H1 (cell line): ENCODE results near the gene SCN1B. TPM values are rescaled to one million over a fixed set of nuclear protein-coding genes. Genes with fewer than 3 reads are reported as not detected.

Source experiments
- CTCF ChIA-PET: fragments of 300-600 bp; sonication (Branson Sonifier 250); formaldehyde crosslinking; loops from one replicate; lab custom pipeline; 2021; ENCODE audit not compliant: partially characterized antibody; lab: Charles Lee
- POLR2A ChIA-PET: fragments of 300-600 bp; sonication (Branson Sonifier 250); formaldehyde crosslinking; loops from one replicate; lab custom pipeline; 2021; ENCODE audit warnings: inconsistent platforms; ENCODE audit not compliant: partially characterized antibody; lab: Charles Lee
- DNase-seq, 2 experiments: peaks; one replicate each; pipeline versions ENCODE4 v3.0.0 to v3.0.0-alpha.2; 2010 to 2022; ENCODE audit warnings: low spot score in 2 of 2, low read depth in 1 of 2, mixed read lengths in 1 of 2
- FAIRE-seq: peaks from 2 replicates; lab custom pipeline; 2011; peaks lifted over from hg19 to GRCh38; lab: Jason Lieb, UNC
- H2AFZ ChIP-seq: 2 replicates; pipeline ENCODE4 v1.8.1; 2012; ENCODE audit warnings: low read length, inconsistent platforms
- H2AK5ac ChIP-seq: 2 replicates; pipeline ENCODE4 v1.6.1; 2013; ENCODE audit warnings: low read depth, low read length
- H2BK120ac ChIP-seq: replicated peaks from 2 replicates; pipeline ENCODE3; 2013; ENCODE audit warnings: low read depth, low read length, inconsistent platforms
- H2BK12ac ChIP-seq: 2 replicates; pipeline ENCODE4 v1.6.1; 2013; ENCODE audit warnings: low read depth, low read length
- H2BK15ac ChIP-seq: 2 replicates; pipeline ENCODE4 v1.6.1; 2013; ENCODE audit warnings: low read length
- H2BK20ac ChIP-seq: 2 replicates; pipeline ENCODE4 v1.6.1; 2013; ENCODE audit warnings: low read length
- H2BK5ac ChIP-seq: 2 replicates; pipeline ENCODE4 v1.6.1; 2013; ENCODE audit warnings: low read depth, low read length
- H3K14ac ChIP-seq: 2 replicates; pipeline ENCODE4 v1.6.1; 2013; ENCODE audit warnings: inconsistent platforms; ENCODE audit not compliant: insufficient read length
- H3K18ac ChIP-seq: 2 replicates; pipeline ENCODE4 v1.6.1; 2013; ENCODE audit warnings: low read length; ENCODE audit errors: extremely low read depth
- H3K23ac ChIP-seq: 2 replicates; pipeline ENCODE4 v1.6.1; 2013; ENCODE audit warnings: inconsistent platforms; ENCODE audit not compliant: insufficient read length
- H3K23me2 ChIP-seq: 2 replicates; pipeline ENCODE4 v1.6.1; 2013; ENCODE audit warnings: low read depth, low read length
- H3K27ac ChIP-seq: 2 replicates; pipeline ENCODE4 v1.6.1; 2011; ENCODE audit warnings: low read depth, low read length, inconsistent platforms
- H3K27me3 ChIP-seq, 4 experiments: replicated peaks in 1 of 4; 1 replicate in 1 of 4; 2 replicates in 3 of 4; pipeline versions ENCODE4 v1.6.1 to v1.8.1; 2011 to 2013; ENCODE audit warnings: low read length in 3 of 4, mild to moderate bottlenecking in 3 of 4, inconsistent platforms in 2 of 4, mixed read lengths in 2 of 4, moderate library complexity in 1 of 4; ENCODE audit not compliant: control insufficient read depth in 3 of 4, insufficient read depth in 3 of 4; ENCODE audit errors: extremely low read depth in 1 of 4
- H3K36me3 ChIP-seq, 4 experiments: 2 replicates each; pipeline versions ENCODE4 v1.6.1 to v1.8.1; 2011 to 2013; ENCODE audit warnings: mild to moderate bottlenecking in 4 of 4, low read length in 3 of 4, moderate library complexity in 2 of 4, control low read depth in 1 of 4, inconsistent platforms in 1 of 4; ENCODE audit not compliant: insufficient read depth in 4 of 4, control insufficient read depth in 2 of 4
- H3K4ac ChIP-seq: replicated peaks from 2 replicates; pipeline ENCODE3; 2013; ENCODE audit warnings: low read length, low read depth, mixed read lengths, inconsistent platforms; ENCODE audit not compliant: insufficient read length
- H3K4me1 ChIP-seq, 4 experiments: replicated peaks in 1 of 4; 1 replicate in 1 of 4; 2 replicates in 3 of 4; pipeline versions ENCODE4 v1.6.1 to v1.8.1; 2011 to 2013; ENCODE audit warnings: low read length in 3 of 4, inconsistent platforms in 2 of 4, mixed read lengths in 1 of 4; ENCODE audit not compliant: insufficient read depth in 4 of 4, control insufficient read depth in 3 of 4
- H3K4me2 ChIP-seq, 2 experiments: 2 replicates each; pipeline versions ENCODE4 v1.6.1 to v1.8.1; 2011 to 2013; ENCODE audit warnings: low read depth in 2 of 2, low read length in 2 of 2, control low read depth in 1 of 2, inconsistent platforms in 1 of 2, mild to moderate bottlenecking in 1 of 2; ENCODE audit not compliant: insufficient read depth in 1 of 2
- H3K4me3 ChIP-seq, 4 experiments: fragments of 200-600, 300-600 bp in 1 of 4; sonication (generic), shearing (Covaris generic), sonication (Bioruptor Twin) in 1 of 4; 2 replicates each; pipeline versions ENCODE4 v1.5.1 to v1.8.1; 2011 to 2016; ENCODE audit warnings: low read length in 4 of 4, low read depth in 3 of 4, control low read depth in 2 of 4, inconsistent platforms in 2 of 4, mild to moderate bottlenecking in 2 of 4, mixed read lengths in 1 of 4, moderate library complexity in 1 of 4; ENCODE audit not compliant: insufficient read depth in 2 of 4; ENCODE audit errors: extremely low read depth in 1 of 4
- H3K56ac ChIP-seq: replicated peaks from 2 replicates; pipeline ENCODE3; 2013; ENCODE audit warnings: low read depth, mild to moderate bottlenecking, mixed read lengths, low read length, inconsistent platforms; ENCODE audit not compliant: insufficient read length
- H3K79me1 ChIP-seq: 2 replicates; pipeline ENCODE4 v1.6.1; 2013; ENCODE audit warnings: low read depth, low read length, control low read depth
- H3K79me2 ChIP-seq, 2 experiments: 2 replicates each; pipeline versions ENCODE4 v1.6.1 to v1.8.1; 2012 to 2013; ENCODE audit warnings: low read length in 2 of 2, mild to moderate bottlenecking in 2 of 2, inconsistent platforms in 1 of 2; ENCODE audit not compliant: insufficient read depth in 2 of 2, control insufficient read depth in 1 of 2
- H3K9ac ChIP-seq, 4 experiments: replicated peaks in 1 of 4; 1 replicate in 1 of 4; 2 replicates in 3 of 4; pipeline versions ENCODE4 v1.6.1 to v1.8.1; 2011 to 2013; ENCODE audit warnings: low read depth in 3 of 4, low read length in 3 of 4, control low read depth in 2 of 4, mild to moderate bottlenecking in 2 of 4, moderate library complexity in 2 of 4, inconsistent platforms in 1 of 4; ENCODE audit errors: extremely low read depth in 1 of 4
- H3K9me3 ChIP-seq, 2 experiments: 2 replicates each; pipeline versions ENCODE4 v1.6.1 to v1.8.1; 2012 to 2013; ENCODE audit warnings: mild to moderate bottlenecking in 2 of 2, moderate library complexity in 2 of 2, control low read depth in 1 of 2, inconsistent platforms in 1 of 2, low read depth in 1 of 2, low read length in 1 of 2, mixed read lengths in 1 of 2; ENCODE audit not compliant: insufficient read depth in 2 of 2
- H4K20me1 ChIP-seq, 2 experiments: replicated peaks in 1 of 2; 2 replicates each; pipeline versions ENCODE3 to v1.8.1; 2011 to 2013; ENCODE audit warnings: inconsistent platforms in 2 of 2, low read length in 2 of 2, mild to moderate bottlenecking in 1 of 2; ENCODE audit not compliant: insufficient read depth in 2 of 2, control insufficient read depth in 1 of 2
- H4K5ac ChIP-seq: 2 replicates; pipeline ENCODE4 v1.6.1; 2013; ENCODE audit warnings: low read length, low read depth, mixed read lengths, inconsistent platforms; ENCODE audit not compliant: insufficient read length
- H4K8ac ChIP-seq: 2 replicates; pipeline ENCODE4 v1.8.0; 2013; ENCODE audit warnings: mild to moderate bottlenecking, moderate library complexity, low read length, inconsistent platforms; ENCODE audit not compliant: insufficient read depth; ENCODE audit errors: extremely low read depth
- H4K91ac ChIP-seq: replicated peaks from 2 replicates; pipeline ENCODE3; 2013; ENCODE audit warnings: low read length, mixed read lengths, inconsistent platforms; ENCODE audit not compliant: insufficient read length
- BACH1 ChIP-seq: IDR thresholded peaks from 2 replicates; pipeline ENCODE4 v1.6.1; 2012; ENCODE audit warnings: low read length, improper control_type of control experiment
- BCL11A ChIP-seq, 2 experiments: IDR thresholded peaks; one replicate each; pipeline ENCODE4 v1.6.1; 2011; ENCODE audit warnings: low read depth in 2 of 2, low read length in 2 of 2, mild to moderate bottlenecking in 2 of 2
- CHD2 ChIP-seq: IDR thresholded peaks from 2 replicates; pipeline ENCODE4 v1.6.1; 2012; ENCODE audit warnings: low read length, improper control_type of control experiment
- E2F6 ChIP-seq: IDR thresholded peaks from 2 replicates; pipeline ENCODE4 v1.6.1; 2012; ENCODE audit warnings: inconsistent platforms
- HDAC2 ChIP-seq, 2 experiments: fragments of 300-600 bp in 1 of 2; sonication (generic) in 1 of 2; IDR thresholded peaks; 2 replicates each; pipeline ENCODE4 v1.6.1; 2011 to 2012; ENCODE audit warnings: low read depth in 2 of 2, low read length in 2 of 2, mild to moderate bottlenecking in 2 of 2, moderate library complexity in 2 of 2, borderline replicate concordance in 1 of 2, inconsistent platforms in 1 of 2
- KDM4A ChIP-seq: IDR thresholded peaks from one replicate; pipeline ENCODE4 v1.7.1; 2012; ENCODE audit warnings: low read depth, mild to moderate bottlenecking, moderate library complexity, low read length, inconsistent platforms; ENCODE audit not compliant: severe bottlenecking
- RBBP5 ChIP-seq: IDR thresholded peaks from 2 replicates; pipeline ENCODE4 v1.7.1; 2012; ENCODE audit warnings: low read depth, mild to moderate bottlenecking, inconsistent platforms, low read length, moderate library complexity, borderline replicate concordance
- SIN3A ChIP-seq, 2 experiments: IDR thresholded peaks in 1 of 2; conservative IDR thresholded peaks in 1 of 2; 2 replicates each; pipeline ENCODE4 v1.6.1; 2011 to 2012; ENCODE audit warnings: low read length in 2 of 2, improper control_type of control experiment in 1 of 2, low read depth in 1 of 2, mild to moderate bottlenecking in 1 of 2
- SIX5 ChIP-seq: IDR thresholded peaks from 2 replicates; pipeline ENCODE4 v1.6.1; 2011; ENCODE audit warnings: mild to moderate bottlenecking, low read depth, low read length
- TCF12 ChIP-seq: IDR thresholded peaks from 2 replicates; pipeline ENCODE4 v1.6.1; 2011; ENCODE audit warnings: low read depth, mild to moderate bottlenecking, low read length
- WGBS, 2 experiments: shearing (Covaris generic) in 1 of 2; methylation state at CpG; one replicate each; pipeline versions ENCODE4 v1.1.6 to v1.1.7; 2013 to 2015; ENCODE audit warnings: low lambda C conversion rate in 2 of 2, mixed read lengths in 2 of 2, inconsistent platforms in 1 of 2, low coverage in 1 of 2, missing lambda C conversion rate in 1 of 2; ENCODE audit not compliant: insufficient replicate concordance in 2 of 2, insufficient coverage in 1 of 2, insufficient read length in 1 of 2; ENCODE audit errors: extremely low coverage in 1 of 2, missing lambda C conversion rate in 1 of 2; 5-methylcytosine and 5-hydroxymethylcytosine counted together
- polyA plus RNA-seq, 7 experiments: library from polyadenylated mRNA; depleted of rRNA in 3 of 7; stranded (reverse) in 5 of 7; unstranded in 2 of 7; fragments of >200 nt in 5 of 7; fragments of 200-250 nt in 2 of 7; gene quantifications; 1 replicate in 5 of 7; 2 replicates in 1 of 7; 4 replicates in 1 of 7; pipeline versions ENCODE4 v1.2.1 to v1.2.3, GENCODE V29; 2011 to 2013; ENCODE audit warnings: missing spikeins in 2 of 7, mixed read lengths in 2 of 7
- total RNA-seq: library from RNA; stranded (reverse); fragmentation: NEBNext Ultra II Directional; extraction: Animal tissue kit (Norgen Biotek cat#: 25700); gene quantifications from 2 replicates; pipeline ENCODE4 v1.2.1, GENCODE V29; 2021

Gene SCN1B
- total and polyA plus RNA-seq, 2 of the 8 experiments (the other 6 are each of a cell fraction or from before 2014, with no cell fraction given): 3.1 to 3.5 TPM

GRCh38 chr19:35069696-35070095 is 39.4 kb downstream of the SCN1B start:
- Histone ChIP-seq H3K36me3 (no peaks in the 10 kb centered on the region), H2BK120ac (peak overlapping the region; percentile 94), H3K4me3 (no peak overlapping the region), H2BK5ac (peak overlapping the region; percentile 98; the same call in 1 of the 2 replicates), H4K8ac (no peak overlapping the region), H2BK15ac (no peak overlapping the region; the same call in 1 of the 2 replicates), H3K79me1 (no peaks in the 10 kb centered on the region), H4K91ac (peak overlapping the region; percentile 98), H2AK5ac (no peak overlapping the region; the same call in 1 of the 2 replicates), H3K14ac (no peak overlapping the region), H4K5ac (peak overlapping the region; percentile 63), H2BK12ac (peak overlapping the region; percentile 78; the same call in 1 of the 2 replicates), H2AFZ (no peak overlapping the region), H3K23me2 (no peaks in the 10 kb centered on the region; the same call in 1 of the 2 replicates), H3K4me2 (no peak overlapping the region), H3K27me3 (no peaks in the 10 kb centered on the region), H3K4ac (no peak overlapping the region), H3K9ac (no peak overlapping the region), H4K20me1 (no peaks in the 10 kb centered on the region), H3K4me1 (peaks cover 3 to 13% (median 11%) of the 10 kb centered on the region in 4 experiments), H3K27ac (no peak overlapping the region), H3K23ac (no peak overlapping the region), H3K18ac (peak overlapping the region; percentile 83; the same call in 1 of the 2 replicates), H2BK20ac (0 out of 2 replicates have a peak overlapping the region, but pooled peaks have one; percentile 92), H3K79me2 (no peaks in the 10 kb centered on the region), H3K9me3 (peaks cover 3 to 4% of the 10 kb centered on the region in 2 experiments; a peak in 3 of 4 replicates), H3K56ac (no peak overlapping the region)
- 88% methylated on average over 1 of the region's 1 CpG; no CpG with 5 or more reads in 1 of the 2 experiments for WGBS, 2 experiments
- TF ChIP-seq SIX5 (no peak), CHD2 (no peak), KDM4A (no peak), E2F6 (no peak), SIN3A (conservative IDR thresholded peaks at IDR 0.05 in 1 of 2, IDR thresholded peaks at IDR 0.05 in 1 of 2; ENCODE audit: low read depth in 1 of 2, low read length in 2 of 2) (no peak), HDAC2 (IDR thresholded peaks at IDR 0.05; ENCODE audit: borderline replicate concordance in 1 of 2, low read depth in 2 of 2, low read length in 2 of 2) (no peak), RBBP5 (no peak), BACH1 (no peak), TCF12 (no peak), BCL11A (IDR thresholded peaks at IDR 0.05; ENCODE audit: low read depth in 2 of 2, low read length in 2 of 2) (no peak)
- POLR2A ChIA-PET: interaction anchor here (0.7 to 1.1 kb wide), 5 partner anchors 22 to 144 kb away, joined by 3 to 5 read pairs (median 3); no protein-coding TSS in a partner anchor
- no peak for DNase-seq
- FAIRE-seq: no peak
- CTCF ChIA-PET: interaction anchor here (0.6 to 3.4 kb wide), 15 partner anchors 11 to 268 kb away, joined by 3 to 24 read pairs (median 7); partner anchors contain the start of genes FXYD3, FXYD7 and LGI4
